Right kidney (tissue), 1 donor: Measurements from ENCODE around the gene NID1.
"Not testable (repeated sequence)": the region's sequence is repeated elsewhere in the genome, so short reads cannot be mapped to it uniquely, and the experiment has no call there.

Experiments
- DNase-seq: peaks from one replicate; pipeline ENCODE4 v3.0.0-alpha.2; 2016

Gene NID1

GRCh38 chr1:236098267-236098666 lies 33.4 kb upstream of the NID1 start:
- no peak for DNase-seq

- not testable (repeated sequence) for DNase-seq
Observed at GRCh38 chr1:236096660-236097482, 32.0 kb upstream of the NID1 start.

- DNase-seq: no peak
Observed at GRCh38 chr1:236095705-236096520, 31.0 kb upstream of the NID1 start.

- DNase-seq: no peak
Observed at GRCh38 chr1:236092899-236093298, 28.0 kb upstream of the NID1 start.

GRCh38 chr1:236091933-236092318 lies 27.0 kb upstream of the NID1 start:
- no peak for DNase-seq

- no peak for DNase-seq
Observed at GRCh38 chr1:236090741-236091147, 25.9 kb upstream of the NID1 start.

GRCh38 chr1:236089046-236089773 lies 24.3 kb upstream of the NID1 start:
- DNase-seq: no peak

- DNase-seq: no peak
Observed at GRCh38 chr1:236086537-236086936, 21.6 kb upstream of the NID1 start.

- no peak for DNase-seq
Observed at GRCh38 chr1:236085545-236086159, 20.8 kb upstream of the NID1 start.

- no peak for DNase-seq
Observed at GRCh38 chr1:236084386-236084730, 19.5 kb upstream of the NID1 start.

GRCh38 chr1:236083650-236084385 lies 18.9 kb upstream of the NID1 start:
- no peak for DNase-seq

GRCh38 chr1:236082526-236082925 lies 17.6 kb upstream of the NID1 start:
- no peak for DNase-seq

GRCh38 chr1:236081546-236082227 lies 16.8 kb upstream of the NID1 start:
- DNase-seq: no peak

- no peak for DNase-seq
Observed at GRCh38 chr1:236079703-236080102, 14.8 kb upstream of the NID1 start.

GRCh38 chr1:236078993-236079392 lies 14.1 kb upstream of the NID1 start:
- DNase-seq: no peak

- not testable (repeated sequence) for DNase-seq
Observed at GRCh38 chr1:236078077-236078476, 13.2 kb upstream of the NID1 start.

- DNase-seq: no peak
Observed at GRCh38 chr1:236075848-236076247, 11.0 kb upstream of the NID1 start.

- DNase-seq: no peak
Observed at GRCh38 chr1:236073307-236073897, 8.5 kb upstream of the NID1 start.

GRCh38 chr1:236072001-236072400 lies 7.1 kb upstream of the NID1 start:
- DNase-seq: no peak

- no peak for DNase-seq
Observed at GRCh38 chr1:236070753-236071152, 5.9 kb upstream of the NID1 start.

- no peak for DNase-seq
Observed at GRCh38 chr1:236069796-236070195, 4.9 kb upstream of the NID1 start.
